K562 (cell line): ENCODE data around the gene ZNF48. TPM values are rescaled to one million over a fixed set of nuclear protein-coding genes. Genes with fewer than 3 reads are reported as not detected.

ENCODE experiments used
- ARNT ChIP-seq, 2 experiments: fragments of 450-650 bp; IDR thresholded peaks; 2 replicates each; pipeline ENCODE4 v1.6.1; 2016; ENCODE audit warnings: mild to moderate bottlenecking in 1 of 2
- CBFA2T2 ChIP-seq: fragments of 450-650 bp; conservative IDR thresholded peaks from 2 replicates; pipeline ENCODE4 v1.6.1; 2017; ENCODE audit warnings: mild to moderate bottlenecking
- CREB1 ChIP-seq, 2 experiments: sonication (generic) in 1 of 2; formaldehyde crosslinking in 1 of 2; IDR thresholded peaks; 2 replicates each; pipeline versions ENCODE4 v1.6.1 to v1.8.0; 2012 to 2022; ENCODE audit warnings: inconsistent platforms in 1 of 2, mild to moderate bottlenecking in 1 of 2, missing genetic modification reagents in 1 of 2, moderate library complexity in 1 of 2
- CREBBP ChIP-seq: IDR thresholded peaks from one replicate; pipeline ENCODE4 v1.6.1; 2012; ENCODE audit warnings: low read depth, mild to moderate bottlenecking, control low read depth, inconsistent platforms, low read length
- LEF1 ChIP-seq: fragments of 450-650 bp; IDR thresholded peaks from 2 replicates; pipeline ENCODE4 v1.6.1; 2016; ENCODE audit warnings: mild to moderate bottlenecking
- MAFF ChIP-seq: IDR thresholded peaks from 2 replicates; pipeline ENCODE4 v1.6.1; 2012; ENCODE audit warnings: low read length, improper control_type of control experiment
- MEIS2 ChIP-seq: fragments of 450-650 bp; IDR thresholded peaks from 2 replicates; pipeline ENCODE4 v1.6.1; 2014; ENCODE audit warnings: mild to moderate bottlenecking; ENCODE audit not compliant: partially characterized antibody
- MYNN ChIP-seq, 2 experiments: sonication (generic); formaldehyde crosslinking in 1 of 2; IDR thresholded peaks; 2 replicates each; pipeline versions ENCODE4 v1.5.0 to v1.6.1; 2016 to 2020; ENCODE audit warnings: antibody characterized with exemption in 1 of 2, missing genetic modification reagents in 1 of 2
- OTX1 ChIP-seq: fragments of 450-650 bp; formaldehyde crosslinking; IDR thresholded peaks from 2 replicates; pipeline ENCODE4 v1.4.0; 2022; ENCODE audit warnings: mild to moderate bottlenecking
- PCBP1 ChIP-seq: fragments of 200-400 bp; formaldehyde crosslinking; IDR thresholded peaks from 2 replicates; pipeline ENCODE4 v1.6.1; 2018; ENCODE audit warnings: mild to moderate bottlenecking, low read depth, low read length; ENCODE audit not compliant: poor library complexity, severe bottlenecking
- POLR2H ChIP-seq: IDR thresholded peaks from 2 replicates; pipeline ENCODE4 v1.6.1; 2016; ENCODE audit warnings: missing genetic modification characterization, low read depth, mild to moderate bottlenecking, control low read depth, missing compliant biosample characterization, moderate library complexity
- RBM22 ChIP-seq: fragments of 200-400 bp; formaldehyde crosslinking; IDR thresholded peaks from 2 replicates; pipeline ENCODE4 v1.6.1; 2018; ENCODE audit warnings: low read length, low read depth; ENCODE audit not compliant: poor library complexity, severe bottlenecking
- RNF2 ChIP-seq: sonication (generic); IDR thresholded peaks from 2 replicates; pipeline ENCODE4 v1.6.1; 2016
- SMAD3 ChIP-seq: fragments of 450-650 bp; formaldehyde crosslinking; conservative IDR thresholded peaks from 2 replicates; pipeline ENCODE4 v1.4.0; 2020; ENCODE audit warnings: mild to moderate bottlenecking
- SMARCC2 ChIP-seq: fragments of 450-650 bp; IDR thresholded peaks from 2 replicates; pipeline ENCODE4 v1.6.1; 2017; ENCODE audit warnings: antibody characterized with exemption, moderate library complexity, mild to moderate bottlenecking, low read depth
- SRSF3 ChIP-seq: fragments of 200-400 bp; formaldehyde crosslinking; IDR thresholded peaks from 2 replicates; pipeline ENCODE4 v1.6.1; 2016; ENCODE audit warnings: mild to moderate bottlenecking, low read length, moderate library complexity; ENCODE audit not compliant: insufficient read depth
- TEAD1 ChIP-seq, 2 experiments: fragments of 450-650 bp in 1 of 2; sonication (generic) in 1 of 2; formaldehyde crosslinking; IDR thresholded peaks; 2 replicates each; pipeline versions ENCODE4 v1.4.0 to v1.8.0; 2020 to 2022; ENCODE audit warnings: mild to moderate bottlenecking in 2 of 2, missing genetic modification reagents in 1 of 2
- ZNF134 ChIP-seq: fragments of 250-450 bp; sonication (Bioruptor Pico); conservative IDR thresholded peaks from 2 replicates; pipeline ENCODE4 v1.4.0; 2020
- ZNF354B ChIP-seq: fragments of 250-450 bp; sonication (Bioruptor Pico); IDR thresholded peaks from 2 replicates; pipeline ENCODE4 v1.4.0; 2020
- ZNF384 ChIP-seq: IDR thresholded peaks from 2 replicates; pipeline ENCODE4 v1.6.1; 2012; ENCODE audit warnings: low read depth, low read length, improper control_type of control experiment
- ZNF41 ChIP-seq: fragments of 250-450 bp; sonication (Bioruptor Pico); conservative IDR thresholded peaks from 2 replicates; pipeline ENCODE4 v1.4.0; 2020; ENCODE audit warnings: mild to moderate bottlenecking
- ZNF518B ChIP-seq: fragments of 250-450 bp; sonication (Bioruptor Pico); IDR thresholded peaks from 2 replicates; pipeline ENCODE4 v1.5.0; 2021; ENCODE audit warnings: mild to moderate bottlenecking, moderate library complexity
- ZNF830 ChIP-seq: fragments of 250-450 bp; sonication (Bioruptor Pico); IDR thresholded peaks from 2 replicates; pipeline ENCODE4 v1.5.0; 2021; ENCODE audit warnings: mild to moderate bottlenecking
- polyA plus RNA-seq, 8 experiments: library from polyadenylated mRNA; depleted of rRNA in 4 of 8; stranded (reverse) in 5 of 8; unstranded in 3 of 8; fragments of >200 nt; fragmentation: Nextera tagmentation in 2 of 8; fragmentation: Illumina TruSeq in 1 of 8; extraction: Ambion mirVana in 2 of 8; extraction: Trizol in 1 of 8; gene quantifications; 2 replicates each; pipeline versions ENCODE4 v1.2.1 to v1.2.3, GENCODE V29; 2011 to 2014; ENCODE audit warnings: inconsistent platforms in 1 of 8, missing spikeins in 1 of 8
- total RNA-seq, 7 experiments: library from RNA; depleted of rRNA in 6 of 7; stranded (reverse); fragments of >200 nt in 6 of 7; fragmentation: Illumina TruSeq in 2 of 7; extraction: Trizol in 2 of 7; gene quantifications; 2 replicates each; pipeline versions ENCODE4 v1.2.1 to v1.2.3, GENCODE V29; 2011 to 2021; ENCODE audit warnings: low replicate concordance in 1 of 7
- TF ChIP-seq, protein P1 (sequence below): IDR thresholded peaks from 2 replicates; pipeline ENCODE4 v1.6.1; 2011; ENCODE audit not compliant: insufficient read length; ENCODE audit errors: extremely low read depth
- TF ChIP-seq, protein P2 (sequence below): fragments of 450-650 bp; formaldehyde crosslinking; IDR thresholded peaks from 2 replicates; pipeline ENCODE4 v1.4.0; 2020; ENCODE audit warnings: mild to moderate bottlenecking, mixed read lengths

ZNF48 gene
- total and polyA plus RNA-seq, 9 of the 15 experiments (the other 6 are each of a cell fraction or from before 2014, with no cell fraction given), result 0.38 to 11.6 (median 4.7) TPM

GRCh38 chr16:30430428-30430970 is 35.3 kb downstream of the ZNF48 start (continued):
- TF ChIP-seq ZNF830 (no peak), ZNF518B (no peak), LEF1 (0 out of 2 replicates have a peak, but pooled peaks have one; percentile 15), OTX1 (CRISPR knock-in tag) (no peak), POLR2H (no peak), ARNT (IDR thresholded peaks at IDR 0.05) (0 out of 4 replicates have a peak, but pooled peaks of 1 of the 2 experiments have one; percentile 28), CREB1 (IDR thresholded peaks at IDR 0.05) (no peak), CREB1 (CRISPR knock-in tag; IDR thresholded peaks at IDR 0.05) (no peak), SMAD3 (no peak), ZNF354B (no peak), MAFF (no peak), ZNF41 (CRISPR knock-in tag) (no peak), MEIS2 (peak; percentile 1), TEAD1 (CRISPR knock-in tag; IDR thresholded peaks at IDR 0.05) (no peak), SMARCC2 (peak; percentile 56; the same call in 1 of the 2 replicates), CBFA2T2 (no peak), PCBP1 (no peak), CREBBP (no peak), RNF2 (peak; percentile 67; the same call in 1 of the 2 replicates), MYNN (IDR thresholded peaks at IDR 0.05) (no peak), MYNN (CRISPR knock-in tag; IDR thresholded peaks at IDR 0.05) (no peak), ZNF134 (CRISPR knock-in tag) (no peak), ZNF384 (no peak), RBM22 (no peak), SRSF3 (no peak)
- TF ChIP-seq, protein P1, sequence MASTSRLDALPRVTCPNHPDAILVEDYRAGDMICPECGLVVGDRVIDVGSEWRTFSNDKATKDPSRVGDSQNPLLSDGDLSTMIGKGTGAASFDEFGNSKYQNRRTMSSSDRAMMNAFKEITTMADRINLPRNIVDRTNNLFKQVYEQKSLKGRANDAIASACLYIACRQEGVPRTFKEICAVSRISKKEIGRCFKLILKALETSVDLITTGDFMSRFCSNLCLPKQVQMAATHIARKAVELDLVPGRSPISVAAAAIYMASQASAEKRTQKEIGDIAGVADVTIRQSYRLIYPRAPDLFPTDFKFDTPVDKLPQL, result no peak
- TF ChIP-seq, protein P2, sequence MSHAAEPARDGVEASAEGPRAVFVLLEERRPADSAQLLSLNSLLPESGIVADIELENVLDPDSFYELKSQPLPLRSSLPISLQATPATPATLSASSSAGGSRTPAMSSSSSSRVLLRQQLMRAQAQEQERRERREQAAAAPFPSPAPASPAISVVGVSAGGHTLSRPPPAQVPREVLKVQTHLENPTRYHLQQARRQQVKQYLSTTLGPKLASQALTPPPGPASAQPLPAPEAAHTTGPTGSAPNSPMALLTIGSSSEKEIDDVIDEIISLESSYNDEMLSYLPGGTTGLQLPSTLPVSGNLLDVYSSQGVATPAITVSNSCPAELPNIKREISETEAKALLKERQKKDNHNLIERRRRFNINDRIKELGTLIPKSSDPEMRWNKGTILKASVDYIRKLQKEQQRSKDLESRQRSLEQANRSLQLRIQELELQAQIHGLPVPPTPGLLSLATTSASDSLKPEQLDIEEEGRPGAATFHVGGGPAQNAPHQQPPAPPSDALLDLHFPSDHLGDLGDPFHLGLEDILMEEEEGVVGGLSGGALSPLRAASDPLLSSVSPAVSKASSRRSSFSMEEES (CRISPR knock-in tag), result no peak
